Measurements from ENCODE around the gene ZNF804B. TPM values are rescaled to one million over a fixed set of nuclear protein-coding genes. Genes with fewer than 3 reads are reported as not detected.

ZNF804B gene
- total RNA-seq, 2 experiments from 2014 or later, result not detected

DNA sequence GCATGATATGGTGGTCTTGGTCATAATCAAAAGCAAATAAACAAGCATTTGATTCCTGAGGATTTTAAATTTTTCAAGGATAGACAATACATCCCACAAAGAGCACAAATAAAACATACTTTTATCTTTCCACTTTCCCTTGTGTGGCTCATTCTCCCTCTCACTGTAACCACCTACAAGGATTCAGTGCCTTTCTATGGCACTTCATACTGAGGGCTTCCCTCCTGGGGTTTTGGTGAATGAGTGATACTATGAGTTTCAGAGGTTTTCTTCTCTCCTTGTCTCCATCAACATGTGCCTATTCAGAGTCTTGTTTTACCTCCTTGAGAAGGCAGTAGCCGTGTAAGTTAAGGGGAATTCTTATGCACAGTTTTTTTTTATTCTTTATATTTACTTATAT lies 332.1 kb downstream of the ZNF804B start:
- H3K36me3 Mint-ChIP-seq (ENCODE audit: low read depth), result no peaks in the 10 kb centered on the region
- H3K27ac Mint-ChIP-seq, result no peak overlapping the region
- H3K27me3 Mint-ChIP-seq, result no peaks in the 10 kb centered on the region
- DNase-seq, result no peak
- no peaks in the 10 kb centered on the region for H3K4me1 Mint-ChIP-seq
- POLR2A ChIA-PET, result no interaction called here
- H3K4me3 Mint-ChIP-seq, result no peak overlapping the region
- no peaks in the 10 kb centered on the region for H3K9me3 Mint-ChIP-seq
- CTCF ChIA-PET, result no interaction called here

DNA sequence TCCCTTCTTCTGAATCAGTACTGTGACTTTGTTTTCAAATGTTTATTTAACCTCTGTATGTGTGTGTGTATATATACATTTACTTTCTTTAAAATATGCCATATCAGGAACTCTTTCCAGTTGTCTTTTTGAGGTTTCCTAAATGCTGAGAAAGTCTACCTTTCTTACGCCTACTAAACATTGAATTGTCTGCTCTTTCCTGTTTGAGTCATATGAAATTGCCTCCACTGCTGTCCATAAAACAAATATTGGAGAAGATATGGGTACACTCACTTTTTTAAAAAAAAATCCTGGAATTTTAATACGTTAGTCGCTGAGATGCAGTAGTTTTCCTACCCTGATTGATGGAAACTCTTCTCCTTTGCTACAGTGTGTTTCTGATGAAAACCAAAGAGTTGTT lies 334.8 kb downstream of the ZNF804B start:
- Mint-ChIP-seq H3K4me1 (no peaks in the 10 kb centered on the region), H3K27me3 (no peaks in the 10 kb centered on the region), H3K9me3 (no peaks in the 10 kb centered on the region), H3K4me3 (no peak overlapping the region), H3K27ac (no peak overlapping the region), H3K36me3 (ENCODE audit: low read depth) (no peaks in the 10 kb centered on the region)
- ChIA-PET POLR2A (no interaction called here), CTCF (no interaction called here)
- DNase-seq, result no peak

DNA sequence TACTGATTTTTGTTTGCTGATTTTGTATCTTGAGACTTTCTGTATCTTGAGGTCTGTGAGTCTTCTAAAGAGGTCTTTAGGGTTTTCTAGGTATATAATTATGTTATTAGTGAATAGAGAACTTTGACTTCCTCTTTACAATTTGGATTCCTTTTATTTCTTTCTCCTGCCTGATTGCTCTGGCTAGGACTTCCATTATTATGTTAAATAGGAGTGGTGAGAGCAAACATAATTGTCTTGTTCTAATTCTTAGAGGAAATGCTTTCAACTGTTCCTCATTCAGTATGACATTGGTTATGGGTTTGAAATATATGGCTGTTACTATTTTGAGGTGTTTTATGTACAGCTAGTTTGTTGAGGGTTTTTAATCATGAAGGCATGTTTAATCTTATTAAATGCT lies 344.1 kb downstream of the ZNF804B start:
- DNase-seq, result no peak
- Mint-ChIP-seq H3K27ac (no peak overlapping the region), H3K4me1 (no peaks in the 10 kb centered on the region), H3K9me3 (no peaks in the 10 kb centered on the region), H3K27me3 (no peaks in the 10 kb centered on the region), H3K36me3 (ENCODE audit: low read depth) (no peaks in the 10 kb centered on the region), H3K4me3 (no peak overlapping the region)
- ChIA-PET POLR2A (no interaction called here), CTCF (no interaction called here)

DNA sequence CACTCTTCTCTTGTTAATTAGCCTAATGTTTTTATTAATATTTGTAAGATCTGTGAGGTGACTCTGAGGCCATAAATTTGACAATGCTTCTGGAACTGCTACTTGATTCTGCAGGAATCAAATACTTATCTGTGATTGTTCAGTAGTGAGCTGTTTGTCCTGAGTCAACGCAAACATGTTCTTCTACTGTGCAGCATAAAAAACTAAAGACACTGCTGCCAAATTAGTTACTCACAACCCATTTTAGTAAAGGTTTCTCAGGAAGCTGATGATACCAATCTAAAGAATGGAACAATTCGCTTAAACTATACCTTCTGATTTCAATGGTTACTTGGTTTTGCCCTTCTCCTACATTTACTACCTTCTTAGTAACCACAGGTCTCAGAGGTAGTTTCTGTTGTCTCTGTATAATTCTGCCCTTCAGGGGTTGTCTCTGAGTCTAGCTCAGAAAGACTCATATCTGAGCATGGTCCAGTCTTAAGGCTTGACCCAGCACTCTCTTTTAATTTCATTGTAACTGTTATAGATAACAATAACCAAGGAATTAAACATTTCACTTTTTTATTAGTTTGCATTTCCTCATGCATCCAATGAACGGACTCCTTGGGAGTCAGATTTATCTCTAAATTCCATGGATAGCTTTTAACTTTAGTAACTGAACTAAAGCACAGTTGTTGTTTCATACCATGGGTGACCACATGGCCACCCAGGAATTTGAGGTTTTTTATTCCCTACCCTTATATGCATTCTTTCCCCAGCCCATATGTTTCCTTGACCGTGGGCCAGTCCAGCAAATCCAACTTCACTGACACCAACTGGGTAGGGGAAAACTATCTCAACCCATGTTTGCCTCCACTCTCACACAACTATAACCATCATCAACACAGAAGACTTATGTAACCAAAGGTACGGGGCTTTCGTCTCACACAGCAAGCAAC lies 345.5 kb downstream of the ZNF804B start:
- CTCF ChIA-PET, result no interaction called here
- Mint-ChIP-seq H3K36me3 (ENCODE audit: low read depth) (no peaks in the 10 kb centered on the region), H3K27ac (no peak overlapping the region), H3K4me1 (no peaks in the 10 kb centered on the region), H3K27me3 (no peaks in the 10 kb centered on the region), H3K9me3 (no peaks in the 10 kb centered on the region), H3K4me3 (no peak overlapping the region)
- POLR2A ChIA-PET, result no interaction called here
- DNase-seq, result no peak

DNA sequence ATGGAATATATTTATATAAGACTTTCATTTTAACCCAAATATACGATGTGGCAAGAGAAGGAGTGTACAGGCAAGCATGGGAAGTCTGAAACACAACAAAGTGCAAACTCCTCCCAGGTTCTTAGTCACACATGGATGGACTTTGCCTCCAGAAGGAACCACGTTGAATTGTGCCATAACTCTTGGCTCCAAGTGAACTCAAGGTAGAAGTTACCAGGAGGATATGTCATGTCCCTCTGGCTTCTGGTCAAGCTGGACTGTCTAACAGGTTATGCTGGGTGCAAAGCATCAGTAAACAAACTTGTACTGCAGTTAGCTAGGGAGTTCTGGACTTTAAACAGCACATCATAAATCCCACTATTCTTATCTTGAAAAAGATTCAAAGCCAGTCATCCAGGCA lies 364.4 kb downstream of the ZNF804B start:
- no peak overlapping the region for H3K4me3 Mint-ChIP-seq
- no peak overlapping the region for H3K27ac Mint-ChIP-seq
- H3K36me3 Mint-ChIP-seq (ENCODE audit: low read depth), result no peaks in the 10 kb centered on the region
- CTCF ChIA-PET, result no interaction called here
- POLR2A ChIA-PET, result no interaction called here
- DNase-seq, result no peak
- no peaks in the 10 kb centered on the region for H3K4me1 Mint-ChIP-seq
- H3K9me3 Mint-ChIP-seq, result no peaks in the 10 kb centered on the region
- H3K27me3 Mint-ChIP-seq, result no peaks in the 10 kb centered on the region

DNA sequence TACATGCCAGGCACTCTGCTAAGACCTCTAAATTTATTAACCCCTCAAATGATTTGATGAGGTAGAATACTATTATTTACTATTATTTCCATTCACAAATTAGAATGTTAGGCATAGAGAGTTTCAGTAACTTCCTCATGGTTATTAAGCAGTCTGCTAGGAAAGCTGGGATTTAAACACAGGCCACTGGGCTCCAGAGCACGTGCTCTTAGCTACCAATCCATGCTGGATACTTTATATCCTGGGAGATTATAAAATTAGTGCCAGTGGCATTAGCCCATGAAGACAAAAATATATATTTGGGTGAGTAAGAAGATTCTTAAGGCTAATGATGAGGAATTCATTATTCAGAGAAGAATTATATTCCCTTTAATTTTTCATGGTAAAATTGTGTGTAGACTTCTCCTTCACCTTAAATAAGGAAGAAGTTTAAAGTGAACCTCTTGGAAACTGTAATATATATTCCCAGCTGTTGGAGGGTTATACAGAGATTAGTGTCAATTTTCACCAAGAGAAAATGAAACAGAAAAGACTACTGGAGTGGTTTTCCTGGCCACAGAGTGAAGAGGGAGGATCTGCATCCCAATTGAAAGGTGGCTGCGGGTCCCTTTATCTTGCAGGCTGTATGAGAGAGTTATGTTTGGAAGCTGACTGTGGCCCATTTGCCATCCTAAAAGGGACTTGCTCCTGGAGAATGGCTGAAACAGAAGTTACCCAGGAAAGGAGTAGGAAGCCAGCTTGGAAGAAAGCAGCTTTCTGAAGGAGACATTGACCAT lies 370.3 kb downstream of the ZNF804B start:
- H3K36me3 Mint-ChIP-seq (ENCODE audit: low read depth), result no peaks in the 10 kb centered on the region
- no peak for DNase-seq
- H3K4me3 Mint-ChIP-seq, result no peak overlapping the region
- POLR2A ChIA-PET, result no interaction called here
- H3K27me3 Mint-ChIP-seq, result no peaks in the 10 kb centered on the region
- no peaks in the 10 kb centered on the region for H3K4me1 Mint-ChIP-seq
- no peaks in the 10 kb centered on the region for H3K9me3 Mint-ChIP-seq
- CTCF ChIA-PET, result no interaction called here
- H3K27ac Mint-ChIP-seq, result no peak overlapping the region

DNA sequence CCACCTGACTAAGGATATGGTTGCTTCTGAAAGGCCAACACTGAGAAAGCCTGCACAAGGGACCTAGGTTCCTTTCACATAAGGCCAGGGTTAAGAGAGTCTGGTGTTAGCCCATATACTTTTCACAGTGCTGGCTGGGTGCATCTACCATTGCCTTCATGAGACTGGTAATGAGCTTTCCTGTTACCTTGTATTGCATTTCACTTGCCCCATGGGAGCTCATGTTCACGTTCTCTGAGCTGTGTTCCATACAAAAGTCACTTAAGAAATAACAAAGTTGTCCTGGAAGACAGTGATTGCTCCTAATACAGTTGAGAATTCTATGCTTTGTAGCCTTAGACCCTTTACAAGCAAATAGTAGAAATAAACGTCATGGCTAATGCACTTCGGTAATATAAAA lies 373.9 kb downstream of the ZNF804B start:
- Mint-ChIP-seq H3K4me1 (no peaks in the 10 kb centered on the region), H3K27me3 (no peaks in the 10 kb centered on the region), H3K4me3 (no peak overlapping the region), H3K9me3 (no peaks in the 10 kb centered on the region), H3K27ac (no peak overlapping the region), H3K36me3 (ENCODE audit: low read depth) (no peaks in the 10 kb centered on the region)
- DNase-seq, result no peak
- ChIA-PET CTCF (no interaction called here), POLR2A (no interaction called here)

DNA sequence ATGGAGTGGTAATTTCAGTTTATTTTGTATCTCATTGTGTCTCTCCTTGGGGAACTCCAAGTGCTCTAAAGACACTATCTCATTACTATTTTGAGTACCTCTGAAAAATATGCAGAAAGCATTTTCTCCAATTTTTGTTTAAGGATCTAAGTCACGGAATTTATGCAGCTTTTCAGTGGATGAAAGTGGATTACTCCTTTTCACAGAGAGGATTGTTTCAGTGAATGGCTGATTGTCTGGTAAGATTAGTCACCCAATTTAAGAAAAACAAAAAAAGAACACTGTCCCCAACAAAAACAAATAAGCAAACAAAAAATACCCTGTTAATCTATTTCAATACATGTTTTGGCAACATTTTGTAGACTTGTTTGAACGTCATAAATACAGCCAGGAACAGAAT lies 374.3 kb downstream of the ZNF804B start:
- DNase-seq, result no peak
- Mint-ChIP-seq H3K27me3 (no peaks in the 10 kb centered on the region), H3K4me3 (no peak overlapping the region), H3K27ac (no peak overlapping the region), H3K4me1 (no peaks in the 10 kb centered on the region), H3K36me3 (ENCODE audit: low read depth) (no peaks in the 10 kb centered on the region), H3K9me3 (no peaks in the 10 kb centered on the region)
- ChIA-PET POLR2A (no interaction called here), CTCF (no interaction called here)

DNA sequence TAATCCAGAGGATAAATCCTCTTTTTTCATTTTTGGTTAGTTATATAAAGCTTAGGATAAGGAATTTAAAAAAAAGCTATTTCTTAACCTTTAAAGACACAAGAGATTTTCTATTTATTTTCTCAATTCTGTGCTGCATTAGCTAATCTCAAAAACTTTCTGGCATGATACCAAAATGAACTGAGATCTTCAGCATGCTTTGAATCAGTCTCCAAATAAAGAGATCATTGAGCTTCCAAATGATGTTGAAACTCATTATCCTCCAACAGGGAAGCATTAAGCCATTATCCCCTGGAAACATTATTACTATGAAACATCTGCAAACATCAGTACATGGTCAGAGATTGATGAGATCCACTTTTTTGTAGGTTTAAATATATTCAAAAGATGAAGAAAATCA lies 386.3 kb downstream of the ZNF804B start:
- no peaks in the 10 kb centered on the region for H3K36me3 Mint-ChIP-seq (ENCODE audit: low read depth)
- POLR2A ChIA-PET, result no interaction called here
- DNase-seq, result no peak
- no peak overlapping the region for H3K4me3 Mint-ChIP-seq
- CTCF ChIA-PET, result no interaction called here
- H3K27ac Mint-ChIP-seq, result no peak overlapping the region
- no peaks in the 10 kb centered on the region for H3K9me3 Mint-ChIP-seq
- no peaks in the 10 kb centered on the region for H3K4me1 Mint-ChIP-seq
- H3K27me3 Mint-ChIP-seq, result no peaks in the 10 kb centered on the region

DNA sequence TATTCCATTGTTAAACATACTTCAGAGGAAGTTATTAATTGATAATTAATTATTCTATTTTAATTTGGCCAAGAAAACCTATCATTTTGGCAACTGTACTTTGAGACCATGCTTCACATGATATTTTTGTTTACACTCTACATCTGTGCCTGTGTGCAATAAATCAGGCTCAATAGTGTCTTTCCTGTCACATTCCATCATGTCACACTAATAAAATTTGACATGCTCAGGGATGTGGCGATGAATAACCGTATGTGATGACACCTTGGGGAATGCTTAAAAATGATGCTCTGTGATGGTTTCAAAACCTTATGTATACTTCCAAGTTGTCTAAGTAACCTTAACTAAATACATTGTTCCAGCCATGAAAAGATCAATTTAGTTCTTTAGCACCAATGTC lies 400.6 kb downstream of the ZNF804B start:
- no peak overlapping the region for H3K4me3 Mint-ChIP-seq
- POLR2A ChIA-PET, result no interaction called here

DNA sequence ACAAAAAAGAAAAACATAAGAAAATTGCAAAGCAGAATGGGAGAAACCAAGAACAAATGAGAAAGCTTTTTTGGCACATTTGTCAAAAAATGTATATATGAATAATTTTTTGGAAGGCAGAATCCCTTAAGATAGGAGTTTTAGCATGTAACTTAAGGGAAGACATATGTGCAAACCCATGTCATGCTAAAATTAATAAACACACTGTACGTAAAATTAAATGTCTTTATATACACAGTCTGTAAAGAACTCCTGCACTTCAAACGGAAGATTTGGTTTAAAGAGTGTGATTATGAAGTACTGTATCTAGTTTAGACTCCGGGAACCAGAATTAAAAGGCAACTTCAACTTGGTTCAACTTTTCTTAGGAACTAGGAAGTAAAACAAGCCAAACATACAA lies 405.9 kb downstream of the ZNF804B start:
- H3K36me3 Mint-ChIP-seq (ENCODE audit: low read depth), result no peaks in the 10 kb centered on the region
- no peak overlapping the region for H3K4me3 Mint-ChIP-seq
- no peak for DNase-seq
- POLR2A ChIA-PET, result no interaction called here
- H3K4me1 Mint-ChIP-seq, result no peaks in the 10 kb centered on the region
- H3K9me3 Mint-ChIP-seq, result no peaks in the 10 kb centered on the region
- H3K27ac Mint-ChIP-seq, result no peak overlapping the region
- CTCF ChIA-PET, result no interaction called here
- H3K27me3 Mint-ChIP-seq, result no peaks in the 10 kb centered on the region

More for the DNA sequence above, 400.6 kb downstream of the ZNF804B start:
- Mint-ChIP-seq H3K9me3 (no peaks in the 10 kb centered on the region), H3K36me3 (ENCODE audit: low read depth) (no peaks in the 10 kb centered on the region), H3K27ac (no peak overlapping the region), H3K4me1 (no peaks in the 10 kb centered on the region), H3K27me3 (no peaks in the 10 kb centered on the region)
- no peak for DNase-seq
- CTCF ChIA-PET, result no interaction called here

DNA sequence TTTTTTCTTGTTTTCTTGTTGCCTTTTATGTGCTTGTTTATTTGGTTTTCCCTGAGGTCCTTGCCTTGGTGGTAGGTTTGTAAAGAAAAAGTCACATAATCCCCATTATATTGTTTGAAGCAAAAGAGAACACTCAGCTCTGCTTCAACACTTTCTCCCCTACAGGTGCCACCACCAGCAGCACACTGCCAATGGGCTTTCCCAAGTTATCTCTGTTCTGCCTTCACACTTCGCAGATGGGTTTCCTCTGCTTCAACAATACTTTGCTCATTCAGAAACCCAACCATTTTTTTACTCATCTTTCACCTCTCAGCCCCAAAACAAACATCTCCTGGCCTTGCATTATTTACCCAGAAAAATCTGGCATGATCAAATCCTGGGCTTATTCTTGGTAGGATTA lies 411.1 kb downstream of the ZNF804B start:
- Mint-ChIP-seq H3K27me3 (no peaks in the 10 kb centered on the region), H3K9me3 (no peaks in the 10 kb centered on the region), H3K27ac (no peak overlapping the region), H3K4me3 (no peak overlapping the region), H3K36me3 (ENCODE audit: low read depth) (no peaks in the 10 kb centered on the region), H3K4me1 (no peaks in the 10 kb centered on the region)
- no peak for DNase-seq
- CTCF ChIA-PET, result no interaction called here
- POLR2A ChIA-PET, result no interaction called here

DNA sequence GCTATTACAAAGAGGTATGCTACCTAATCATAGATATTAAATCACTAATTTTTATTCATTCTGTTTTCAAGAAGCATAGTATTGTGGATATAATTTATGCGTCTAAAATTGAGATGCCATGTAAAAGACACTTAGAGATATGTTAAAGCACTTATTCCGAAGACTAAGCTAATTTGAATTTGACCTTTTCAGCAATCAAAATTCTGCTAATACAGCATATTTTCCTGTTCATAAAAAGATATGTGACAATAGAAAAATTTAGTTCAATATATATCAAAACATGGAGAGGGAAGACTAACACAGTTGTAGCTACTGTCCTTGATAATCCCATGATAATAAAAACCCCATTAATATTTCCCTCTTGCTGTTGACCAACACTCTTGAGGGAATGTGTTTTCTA lies 422.6 kb downstream of the ZNF804B start:
- DNase-seq, result no peak
- Mint-ChIP-seq H3K4me3 (no peak overlapping the region), H3K27ac (no peak overlapping the region), H3K9me3 (no peaks in the 10 kb centered on the region), H3K4me1 (no peaks in the 10 kb centered on the region), H3K27me3 (no peaks in the 10 kb centered on the region), H3K36me3 (ENCODE audit: low read depth) (no peaks in the 10 kb centered on the region)
- POLR2A ChIA-PET, result no interaction called here
- CTCF ChIA-PET, result no interaction called here

DNA sequence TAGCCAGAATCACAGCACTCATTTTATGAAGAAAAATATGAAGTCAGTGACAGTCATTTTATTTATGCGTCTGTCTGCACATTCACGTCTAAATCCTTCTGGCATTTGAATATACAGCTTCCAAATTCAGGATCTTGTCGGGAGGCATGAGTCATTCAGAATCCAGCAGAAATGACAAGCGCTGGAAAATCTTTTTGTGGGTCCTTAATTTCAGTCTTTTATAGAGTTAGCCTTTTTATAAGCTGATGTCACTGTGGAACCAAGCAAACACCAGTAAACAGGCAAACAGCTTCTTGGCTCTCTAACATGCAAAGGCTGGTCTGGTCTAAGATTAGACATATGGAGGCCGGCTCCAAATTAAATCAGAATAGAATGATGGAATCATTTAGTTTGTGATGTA lies 424.2 kb downstream of the ZNF804B start:
- CTCF ChIA-PET, result no interaction called here
- POLR2A ChIA-PET, result no interaction called here

More for the DNA sequence above, 424.2 kb downstream of the ZNF804B start:
- H3K4me3 Mint-ChIP-seq, result no peak overlapping the region
- no peak overlapping the region for H3K27ac Mint-ChIP-seq
- H3K9me3 Mint-ChIP-seq, result no peaks in the 10 kb centered on the region
- DNase-seq, result no peak
- no peaks in the 10 kb centered on the region for H3K27me3 Mint-ChIP-seq
- no peaks in the 10 kb centered on the region for H3K4me1 Mint-ChIP-seq
- no peaks in the 10 kb centered on the region for H3K36me3 Mint-ChIP-seq (ENCODE audit: low read depth)
